Activated CD4-positive, alpha-beta T cell treated with anti-CD3 and anti-CD28 coated beads for 1 hour (primary cell): ENCODE measurements around the gene CNNM2.
"Not testable (repeated sequence)": the region's sequence is repeated elsewhere in the genome, so short reads cannot be mapped to it uniquely, and the experiment has no call there.

Source experiments
- DNase-seq: peaks from one replicate; pipeline ENCODE4 v3.0.0-alpha.2; 2020

The CNNM2 gene

DNA sequence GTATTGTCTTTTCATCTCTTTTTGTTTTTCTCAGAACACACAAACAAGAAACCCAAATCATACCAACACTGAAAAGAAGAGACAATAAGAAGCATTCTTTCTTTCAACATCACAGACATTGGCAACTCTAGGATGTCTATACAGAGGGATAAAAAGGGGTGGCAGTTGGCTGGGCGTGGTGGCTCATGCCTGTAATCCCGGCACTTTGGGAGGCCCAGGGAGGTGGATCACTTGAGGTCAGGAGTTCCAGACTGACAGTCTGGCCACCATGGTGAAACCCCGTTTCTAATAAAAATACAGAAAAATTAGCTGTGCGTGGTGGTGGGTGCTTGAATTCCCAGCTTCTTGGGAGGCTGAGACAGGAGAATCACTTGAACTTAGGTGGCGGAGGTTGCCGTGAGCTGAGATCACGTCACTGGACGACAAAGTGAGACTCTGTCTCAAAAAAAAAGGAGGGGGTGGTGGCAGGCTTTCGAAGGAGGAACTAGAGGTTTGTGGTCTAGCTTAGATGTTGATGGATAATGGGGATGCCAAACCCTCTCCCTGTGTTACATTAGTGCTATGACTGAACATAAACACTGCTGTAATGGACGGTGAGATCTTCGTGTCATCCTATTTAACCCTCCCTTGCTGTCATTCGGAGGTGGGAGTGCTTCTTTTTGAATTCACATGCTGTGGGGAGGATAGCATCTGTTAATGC lies 9.4 kb downstream of the CNNM2 start:
- DNase-seq, result no peak

DNA sequence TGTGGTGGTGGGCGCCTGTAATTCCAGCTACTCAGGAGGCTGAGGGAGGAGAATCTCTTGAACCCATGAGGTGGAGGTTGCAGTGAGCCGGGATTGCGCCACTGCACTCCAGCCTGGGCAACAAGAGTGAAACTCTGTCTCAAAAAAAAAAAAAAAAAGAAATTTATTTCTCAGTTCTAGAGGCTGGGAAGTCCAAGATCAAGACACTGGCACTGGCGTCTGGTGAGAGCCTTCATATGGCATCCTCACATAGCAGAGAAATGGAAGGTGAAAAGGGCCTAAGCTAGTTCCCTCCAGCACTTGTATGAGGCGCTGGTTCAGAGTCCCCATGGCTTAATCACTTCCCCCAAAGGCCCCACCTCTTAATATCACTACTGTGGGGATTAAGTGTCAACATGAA lies 10.3 kb downstream of the CNNM2 start:
- DNase-seq, result not testable (repeated sequence)

DNA sequence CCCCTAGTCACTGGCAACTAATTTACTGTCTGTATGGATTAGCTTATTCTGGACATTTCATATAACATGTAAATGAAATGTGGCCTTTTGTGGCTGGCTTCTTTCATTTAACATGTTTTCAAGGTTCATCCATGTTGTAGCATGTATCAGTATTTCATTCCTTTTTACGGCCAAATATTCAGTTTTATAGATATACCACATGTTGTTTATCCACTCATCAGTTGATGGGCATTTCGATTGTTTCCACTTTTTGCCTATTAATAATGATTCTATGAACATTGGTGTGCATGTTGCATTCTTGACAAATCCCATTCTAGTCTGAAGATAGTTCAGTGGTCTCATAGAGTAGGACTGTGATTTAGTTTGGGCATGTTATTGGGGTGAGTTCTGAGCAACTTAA lies 12.6 kb downstream of the CNNM2 start:
- no peak for DNase-seq

DNA sequence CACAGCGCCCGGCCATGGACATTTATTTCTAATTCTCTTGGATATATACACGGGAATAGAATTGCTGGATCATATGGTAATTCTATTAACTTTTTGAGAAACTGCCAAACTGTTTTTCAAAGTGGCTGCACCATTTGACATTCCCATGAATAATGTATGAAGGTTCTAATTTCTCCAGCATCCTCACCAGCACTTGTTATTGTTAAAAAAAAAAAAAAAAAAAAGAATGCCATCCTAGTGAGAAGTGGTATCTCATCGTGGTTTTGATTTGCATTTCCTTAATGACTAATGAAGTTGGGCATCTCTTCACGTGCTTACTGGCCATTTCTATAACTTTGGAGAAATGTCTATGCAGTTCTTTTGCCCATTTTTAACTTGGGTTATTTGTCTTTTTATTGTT lies 13.5 kb downstream of the CNNM2 start:
- DNase-seq, result no peak

DNA sequence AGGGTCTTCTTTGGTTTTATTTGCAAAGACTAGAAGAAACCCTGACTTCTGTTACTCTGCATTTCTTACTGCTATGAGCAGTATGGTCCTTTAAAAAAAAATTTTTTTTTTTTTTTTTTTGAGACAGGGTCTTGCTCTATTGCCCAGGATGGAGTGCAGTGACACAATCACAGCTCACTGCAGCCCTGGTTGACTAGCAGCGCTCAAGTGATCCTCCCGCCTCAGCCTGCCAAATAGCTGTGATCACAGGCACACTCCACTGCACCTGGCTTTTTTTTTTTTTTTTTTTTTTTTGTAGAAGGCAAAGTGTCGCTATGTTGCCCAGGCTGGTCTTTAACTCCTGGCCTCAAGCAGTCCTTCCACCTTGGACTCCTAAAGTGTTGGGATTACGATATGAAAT lies 17.4 kb downstream of the CNNM2 start:
- no peak for DNase-seq

DNA sequence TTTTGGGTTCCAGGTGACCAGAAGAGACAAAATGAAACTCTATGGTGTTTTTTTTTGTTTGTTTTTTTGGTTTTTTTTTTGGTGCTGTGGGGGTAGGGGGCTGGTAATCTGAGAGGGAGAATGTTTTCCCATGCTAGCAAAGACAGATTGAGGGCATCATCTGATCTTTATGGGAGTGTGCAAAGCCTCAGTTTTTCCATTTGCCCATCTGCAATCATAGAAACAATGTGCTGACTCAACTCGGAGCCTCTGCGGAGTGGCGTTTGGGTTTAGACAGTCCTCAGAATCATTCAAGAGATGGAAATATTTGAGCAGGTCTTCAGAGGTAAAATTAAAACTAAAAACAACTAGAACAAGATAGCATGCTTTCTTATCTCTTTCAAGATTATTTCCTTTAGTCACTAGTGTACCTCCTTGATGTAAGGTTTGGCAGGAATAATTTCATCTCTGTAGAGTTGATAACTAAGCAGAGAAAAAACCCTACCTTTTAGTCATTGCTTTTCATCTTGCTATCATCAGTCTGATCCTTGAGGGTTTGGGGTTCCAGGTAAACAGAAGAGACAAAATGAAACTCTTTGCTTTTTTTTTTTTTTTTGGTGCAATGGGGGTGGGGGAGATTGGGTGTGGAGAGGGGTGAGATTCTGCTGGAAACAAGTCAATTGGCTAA lies 18.0 kb downstream of the CNNM2 start:
- no peak for DNase-seq

DNA sequence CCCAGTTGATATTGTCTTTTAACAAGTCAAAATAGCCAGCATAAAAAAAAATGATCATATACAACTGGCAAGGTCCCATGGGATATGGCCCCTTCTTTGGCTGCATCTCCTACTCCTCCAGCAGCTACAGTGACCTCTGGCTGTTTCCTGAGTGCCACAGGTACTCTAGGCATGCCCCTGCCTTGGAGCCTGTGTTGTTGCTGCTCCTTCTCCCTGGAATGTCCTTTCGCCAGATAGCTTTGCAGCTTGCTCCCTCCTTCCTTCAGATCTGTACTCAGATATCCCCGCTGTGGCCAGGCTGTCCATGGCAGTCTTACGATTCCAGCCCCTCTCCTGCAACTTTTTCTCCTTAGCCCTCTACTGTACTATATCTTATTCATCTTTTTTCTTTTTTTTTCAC lies 23.3 kb downstream of the CNNM2 start:
- DNase-seq, result no peak

DNA sequence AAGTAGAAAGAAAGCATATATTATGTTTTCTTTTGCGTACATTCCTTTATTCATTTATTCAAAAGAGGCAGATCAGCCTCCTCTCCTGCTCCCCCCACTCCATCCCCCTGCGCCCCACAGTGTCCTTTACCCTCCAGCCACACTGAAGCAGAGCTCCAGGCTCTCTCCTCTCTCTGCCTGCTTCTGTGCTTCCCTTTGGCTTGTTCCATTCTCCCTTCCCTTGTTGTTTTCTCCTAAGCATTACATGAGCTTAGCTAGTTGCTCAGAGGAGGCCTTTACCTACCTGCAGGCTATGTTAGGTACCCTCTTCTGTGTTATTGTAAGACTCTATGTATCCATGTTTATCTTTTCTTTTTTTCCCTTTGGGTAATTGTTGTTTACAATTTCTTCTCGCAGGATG lies 27.4 kb downstream of the CNNM2 start:
- DNase-seq, result no peak

DNA sequence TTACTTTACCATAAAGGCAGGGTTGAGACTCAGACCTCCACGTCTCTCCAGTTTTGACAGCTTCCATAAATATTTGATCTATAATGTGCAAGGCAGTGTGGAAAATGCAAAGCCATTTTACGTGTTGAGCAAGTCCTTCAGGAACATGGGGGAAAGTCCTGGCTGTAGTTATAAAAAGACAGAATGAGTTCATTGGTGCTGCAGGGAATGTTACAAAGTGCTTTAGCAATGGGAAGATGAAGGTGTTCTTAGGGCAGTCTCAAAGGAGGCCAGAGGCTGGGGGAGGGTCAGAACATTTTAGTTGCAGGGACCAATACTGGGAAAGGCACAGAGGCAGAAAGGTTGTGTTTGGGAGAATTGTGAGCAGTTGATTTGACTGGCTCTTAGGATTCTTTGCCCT lies 27.9 kb downstream of the CNNM2 start:
- DNase-seq, result no peak

DNA sequence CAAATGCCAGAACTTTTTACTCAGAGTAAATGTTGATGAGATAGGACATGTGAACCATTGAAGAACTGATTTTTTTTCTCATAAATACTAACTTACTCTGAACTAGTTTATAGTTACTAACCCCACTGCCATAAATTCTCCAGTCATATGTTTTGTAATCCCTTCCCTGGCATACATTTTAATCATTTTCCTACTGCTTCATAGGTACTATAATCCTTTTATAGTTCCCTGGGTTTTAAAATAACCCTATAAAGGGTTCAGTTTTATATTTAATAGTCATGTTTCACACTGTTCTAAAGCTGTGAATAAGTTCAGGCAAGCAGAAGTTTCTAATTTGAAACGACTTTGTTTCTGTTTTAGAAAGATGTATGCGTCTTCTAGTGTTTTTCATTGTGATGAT lies 28.9 kb downstream of the CNNM2 start:
- no peak for DNase-seq

DNA sequence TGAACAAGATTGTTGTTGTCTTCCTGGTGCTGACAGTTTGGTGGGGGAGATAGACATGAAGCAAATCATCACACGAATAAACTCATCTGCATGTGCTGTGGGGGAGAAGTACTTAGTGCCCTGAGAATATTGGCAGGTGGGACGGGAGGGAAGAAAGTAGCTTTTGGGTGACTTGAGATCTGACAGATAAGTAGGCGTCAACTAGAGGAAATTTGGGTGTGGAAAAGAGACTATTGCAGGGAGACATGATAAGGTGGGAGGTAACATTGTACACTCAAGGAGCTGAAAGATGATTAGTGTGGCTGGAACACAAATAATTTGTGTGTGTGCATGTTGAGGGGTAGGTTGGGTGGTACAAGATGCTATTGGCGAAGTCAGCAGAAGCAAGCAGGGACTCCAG lies 30.1 kb downstream of the CNNM2 start:
- DNase-seq, result no peak

DNA sequence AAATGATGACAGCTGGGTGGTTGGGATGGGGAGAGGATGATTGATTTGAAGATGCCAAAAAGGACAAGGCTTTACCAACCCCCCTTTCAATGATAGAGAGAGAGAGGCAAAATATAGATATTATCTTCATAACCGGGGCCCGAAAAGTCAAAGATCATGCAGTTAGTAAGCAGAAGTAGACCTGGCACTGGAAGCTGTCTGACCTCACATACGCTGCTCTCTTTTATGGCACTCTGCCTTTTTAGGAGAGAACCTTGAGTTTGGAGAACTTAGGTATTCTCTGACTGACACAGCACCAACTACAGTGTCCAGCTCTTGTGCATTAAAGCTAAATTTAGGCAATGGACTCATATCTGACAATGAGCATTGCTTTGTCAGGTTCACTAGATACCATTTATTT lies 30.7 kb downstream of the CNNM2 start:
- no peak for DNase-seq

DNA sequence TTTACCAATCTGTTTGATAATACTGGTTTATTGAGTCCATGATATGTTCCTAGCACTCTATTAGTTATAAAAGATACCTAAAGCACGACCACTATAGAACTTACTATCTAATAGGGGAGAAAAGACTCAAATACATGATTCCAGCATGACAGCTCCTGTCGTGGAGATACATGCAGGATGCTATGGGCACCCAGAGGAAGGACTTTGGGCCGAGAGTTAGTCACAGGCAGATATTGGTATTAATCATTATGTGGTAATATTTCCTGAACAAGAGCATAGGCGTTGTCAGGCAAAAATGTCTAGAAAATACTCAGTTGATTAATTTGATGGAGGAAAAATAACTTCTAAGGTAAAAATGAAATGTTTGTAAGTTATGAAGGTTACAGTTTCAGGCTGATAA lies 31.8 kb downstream of the CNNM2 start:
- no peak for DNase-seq

DNA sequence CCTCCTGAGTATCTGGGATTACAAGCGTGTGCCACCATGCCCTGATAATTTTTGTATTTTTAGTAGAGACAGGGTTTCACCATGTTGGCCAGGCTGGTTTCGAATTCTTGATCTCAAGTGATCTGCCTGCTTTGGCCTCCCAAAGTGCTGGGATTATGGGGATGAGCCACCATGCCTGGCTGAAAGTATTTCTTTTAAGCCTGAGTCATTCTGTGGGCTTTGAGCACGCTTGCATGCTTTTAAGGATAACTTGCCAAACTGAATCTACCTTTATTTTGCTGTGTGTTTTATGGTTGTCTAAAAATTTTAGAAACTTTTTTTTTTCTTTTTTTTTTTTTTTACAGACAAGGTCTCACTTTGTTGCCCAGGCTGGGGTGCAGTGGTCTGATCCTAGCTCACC lies 33.2 kb downstream of the CNNM2 start:
- DNase-seq, result no peak

DNA sequence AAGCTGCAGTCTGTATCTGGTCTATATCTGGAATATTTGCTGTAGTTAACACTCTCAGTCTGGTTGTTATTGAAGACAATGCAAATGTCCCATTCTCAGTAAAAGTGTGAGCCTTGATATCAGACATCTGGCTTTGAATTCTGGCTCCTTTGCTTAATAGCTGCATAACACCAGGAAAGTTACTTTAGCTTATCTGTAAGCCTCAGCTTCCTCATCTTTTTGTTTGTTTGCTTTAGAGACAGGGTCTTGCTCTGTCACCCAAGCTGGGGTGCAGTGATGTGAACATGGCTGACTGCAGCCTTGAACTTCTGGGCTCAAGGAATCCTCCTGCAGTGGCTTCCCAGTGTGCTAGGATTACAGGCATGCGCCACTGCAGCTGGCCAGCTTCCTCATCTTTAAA lies 41.3 kb downstream of the CNNM2 start:
- no peak for DNase-seq

DNA sequence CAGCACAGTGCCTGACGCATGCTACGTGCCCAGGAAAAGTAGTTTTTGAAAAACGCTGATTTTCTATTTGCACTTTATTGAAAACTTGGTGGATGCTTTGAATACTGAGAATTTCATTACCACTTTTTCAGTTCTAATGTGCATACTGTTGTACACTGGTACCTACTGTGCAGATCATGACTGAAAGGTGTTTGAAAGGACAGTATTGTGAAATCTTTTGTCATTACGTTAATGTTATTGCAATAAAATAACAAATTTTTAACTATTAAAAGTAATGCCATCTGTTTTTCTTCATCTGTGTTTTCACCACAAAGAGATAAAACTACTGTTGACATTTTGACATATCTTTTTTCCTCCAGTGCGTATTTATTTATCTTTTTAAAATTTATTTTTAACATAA lies 42.1 kb downstream of the CNNM2 start:
- no peak for DNase-seq

DNA sequence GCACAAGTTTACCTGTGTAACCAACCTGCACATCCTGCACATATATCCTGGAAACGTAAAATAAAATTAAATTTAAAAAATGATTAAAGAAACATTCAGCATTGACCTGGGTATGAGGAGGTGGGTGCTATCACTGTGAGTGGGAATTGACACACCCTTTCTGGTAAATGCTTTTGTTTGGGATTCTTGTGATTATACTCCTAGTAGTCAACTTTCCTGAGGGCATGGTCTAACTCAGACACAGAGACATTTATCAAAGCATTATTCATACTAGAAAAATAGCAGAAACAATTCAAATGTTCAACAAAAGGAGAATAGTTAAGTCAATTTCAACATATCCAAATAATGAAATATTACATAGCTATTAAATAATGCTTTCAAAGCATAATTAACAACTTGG lies 44.2 kb downstream of the CNNM2 start:
- no peak for DNase-seq

DNA sequence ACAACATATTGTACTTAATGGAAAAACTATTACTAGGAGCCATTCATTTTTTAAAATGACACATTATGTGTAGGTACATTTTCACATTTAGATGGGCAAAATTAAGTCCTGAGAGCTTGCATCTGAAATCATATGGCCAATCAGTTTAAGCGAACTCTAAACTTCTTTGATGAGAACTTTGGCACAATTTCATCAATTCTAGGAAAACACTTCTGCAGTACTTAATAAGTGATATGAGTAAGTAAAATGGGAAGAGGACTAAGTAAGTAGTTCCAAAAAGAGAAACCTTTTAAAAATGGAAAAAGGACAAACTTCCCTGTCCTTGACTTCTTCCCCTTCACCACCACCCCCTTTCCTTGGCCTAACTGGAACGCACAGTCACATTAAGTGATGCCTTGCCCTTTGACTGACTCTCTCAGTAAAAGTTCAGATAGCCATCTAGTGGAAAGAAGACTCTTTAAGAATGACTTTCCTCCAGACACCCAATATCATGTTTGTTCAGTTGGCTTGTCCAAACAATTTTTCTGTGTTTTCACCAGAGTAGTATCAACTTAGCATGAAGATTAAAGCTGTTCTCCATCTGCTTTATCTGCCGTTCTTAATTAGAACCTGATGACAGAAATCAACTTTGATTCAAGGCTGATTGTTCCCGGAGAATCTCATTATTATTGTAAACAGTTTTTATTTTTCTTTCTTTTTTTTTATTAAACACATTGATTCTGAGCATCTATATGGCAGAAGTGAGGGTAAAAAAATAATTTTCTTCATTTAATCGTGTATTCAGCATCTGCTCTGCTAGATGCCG lies 45.1 kb downstream of the CNNM2 start:
- DNase-seq, result no peak

DNA sequence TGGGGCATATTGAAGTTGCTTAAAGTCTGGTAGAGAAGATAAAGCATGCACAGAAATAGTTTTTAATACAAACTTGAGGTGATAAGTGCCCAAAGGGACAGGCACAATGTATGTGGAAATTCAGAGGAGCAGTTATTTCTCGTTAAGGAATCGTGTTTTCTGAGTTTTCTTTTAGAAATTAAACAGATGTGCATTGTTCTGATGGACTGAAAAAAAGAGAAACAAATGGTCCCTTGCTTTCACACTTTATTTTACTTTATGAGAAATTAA lies 45.6 kb downstream of the CNNM2 start:
- DNase-seq, result no peak

DNA sequence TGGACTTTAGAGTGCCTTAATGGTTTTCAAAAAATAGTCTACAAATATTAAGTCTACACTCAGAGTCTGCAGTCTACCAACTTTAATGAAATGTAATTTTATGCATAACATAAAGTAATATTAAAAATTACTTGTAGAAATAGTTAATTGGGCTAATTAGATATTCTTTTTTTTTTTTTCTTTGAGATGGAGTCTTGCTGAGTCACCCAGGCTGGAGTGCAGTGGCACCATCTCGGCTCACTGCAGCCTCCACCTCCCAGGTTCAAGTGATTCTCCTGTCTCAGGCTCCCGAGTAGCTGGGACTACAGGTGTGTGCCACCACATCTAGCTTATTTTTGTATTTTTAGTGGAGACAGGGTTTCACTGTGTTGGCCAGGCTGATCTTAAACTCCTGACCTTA lies 46.0 kb downstream of the CNNM2 start:
- not testable (repeated sequence) for DNase-seq

DNA sequence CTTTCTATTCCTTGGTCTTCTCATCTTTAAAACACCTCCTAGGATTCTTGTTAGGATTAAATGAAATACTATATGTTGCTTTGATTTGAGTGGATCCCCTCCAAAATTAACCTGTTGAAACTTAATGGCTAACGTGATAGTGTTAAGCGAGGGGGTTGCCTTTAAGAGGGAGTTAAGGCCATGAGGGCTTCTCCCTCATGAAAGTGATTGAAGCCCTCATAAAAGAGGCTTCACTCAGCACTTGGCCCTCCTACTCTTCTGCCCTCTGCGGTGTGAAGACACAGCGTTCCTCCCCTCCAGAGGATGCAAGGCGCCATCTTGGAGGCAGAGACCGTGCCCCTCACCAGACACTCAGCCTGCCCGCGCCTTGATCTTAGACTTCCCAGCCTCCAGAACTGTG lies 46.6 kb downstream of the CNNM2 start:
- no peak for DNase-seq

DNA sequence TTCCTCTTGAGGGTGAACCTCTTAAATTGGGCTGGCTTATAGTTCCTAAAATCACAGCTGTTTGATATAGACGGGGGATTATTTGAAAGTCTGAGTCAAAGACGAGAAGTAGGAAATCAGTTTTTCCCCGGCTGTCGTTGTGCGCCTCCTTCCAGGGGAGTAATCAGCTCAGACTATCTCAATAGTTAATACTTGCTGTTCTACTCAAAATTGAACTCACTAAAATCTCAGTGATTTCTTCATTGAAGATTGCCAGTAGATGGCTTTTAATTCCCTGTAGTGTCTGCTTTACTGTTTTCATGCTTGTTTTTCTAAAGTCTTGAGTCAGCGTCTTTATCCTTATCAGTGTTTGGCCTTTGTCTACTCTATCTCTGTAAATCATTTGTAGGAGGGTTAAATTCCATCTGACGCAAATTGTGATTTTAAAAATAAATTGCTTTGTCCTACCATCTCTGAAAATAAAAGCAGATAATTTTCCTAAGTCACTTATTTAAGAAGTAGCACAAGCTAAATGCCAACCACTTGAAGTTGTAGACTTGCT lies 47.3 kb downstream of the CNNM2 start:
- DNase-seq, result no peak

DNA sequence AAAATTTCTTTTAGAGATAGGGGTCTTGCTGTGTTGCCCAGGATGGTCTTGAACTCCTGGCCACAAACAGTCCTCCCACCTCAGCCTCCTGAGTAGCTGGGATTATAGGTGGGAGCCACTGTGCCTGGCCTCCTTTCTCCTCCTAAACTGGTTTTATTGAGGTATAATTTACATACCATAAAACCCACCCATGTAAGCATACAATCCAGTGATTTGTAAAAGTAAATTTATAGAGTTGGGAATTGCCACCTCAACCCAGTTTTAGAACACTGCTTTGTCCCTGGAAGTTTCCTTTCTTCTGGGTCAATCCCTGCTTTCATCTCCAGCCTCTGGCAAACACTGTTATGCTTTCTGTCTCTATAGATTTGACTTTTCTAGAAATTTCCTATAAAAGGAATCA lies 49.0 kb downstream of the CNNM2 start:
- DNase-seq, result no peak
